ENCODE results near the gene CAPN12.

Gene CAPN12

GRCh38 chr19:38715555-38715954, 28.7 kb downstream of the CAPN12 start:
- no peak for DNase-seq (ENCODE audit: low read depth in 1 of 2, low spot score in 1 of 2)
- no peaks in the 10 kb centered on the region for H3K27me3 ChIP-seq (ENCODE audit: insufficient read depth, poor library complexity, severe bottlenecking)
- no peak overlapping the region for H3K4me3 ChIP-seq (replicated peaks; ENCODE audit: insufficient read depth, low read length)
- H3K27ac ChIP-seq (replicated peaks), result no peak overlapping the region
- no peak for TF ChIP-seq REST (IDR thresholded peaks at IDR 0.05; ENCODE audit: insufficient replicate concordance, low read depth)
- TF ChIP-seq SPI1 (IDR thresholded peaks at IDR 0.05; ENCODE audit: borderline replicate concordance, low read depth), result no peak
- no peak for TF ChIP-seq GABPA (IDR thresholded peaks at IDR 0.05; ENCODE audit: low read depth)
- no peak for TF ChIP-seq POLR2AphosphoS5 (IDR thresholded peaks at IDR 0.05; ENCODE audit: low read depth)
- TF ChIP-seq CTCF (IDR thresholded peaks at IDR 0.05; ENCODE audit: insufficient read depth, low read length), result no peak

- no peak overlapping the region for H3K27ac ChIP-seq (replicated peaks)
- no peak overlapping the region for H3K4me3 ChIP-seq (replicated peaks; ENCODE audit: insufficient read depth, low read length)
- TF ChIP-seq REST (IDR thresholded peaks at IDR 0.05; ENCODE audit: insufficient replicate concordance, low read depth) (no peak), SPI1 (IDR thresholded peaks at IDR 0.05; ENCODE audit: borderline replicate concordance, low read depth) (no peak), GABPA (IDR thresholded peaks at IDR 0.05; ENCODE audit: low read depth) (no peak), POLR2AphosphoS5 (IDR thresholded peaks at IDR 0.05; ENCODE audit: low read depth) (no peak), CTCF (IDR thresholded peaks at IDR 0.05; ENCODE audit: insufficient read depth, low read length) (no peak)
- no peak for DNase-seq (ENCODE audit: low read depth in 1 of 2, low spot score in 1 of 2)
- no peaks in the 10 kb centered on the region for H3K27me3 ChIP-seq (ENCODE audit: insufficient read depth, poor library complexity, severe bottlenecking)
These were observed 29.9 kb downstream of the CAPN12 start for GRCh38 chr19:38714354-38714778.

GRCh38 chr19:38713865-38714264, 30.4 kb downstream of the CAPN12 start:
- Histone ChIP-seq H3K4me3 (replicated peaks; ENCODE audit: insufficient read depth, low read length) (no peak overlapping the region), H3K27me3 (ENCODE audit: insufficient read depth, poor library complexity, severe bottlenecking) (no peaks in the 10 kb centered on the region), H3K27ac (replicated peaks) (no peak overlapping the region)
- no peak for DNase-seq (ENCODE audit: low read depth in 1 of 2, low spot score in 1 of 2)
- TF ChIP-seq POLR2AphosphoS5 (IDR thresholded peaks at IDR 0.05; ENCODE audit: low read depth) (no peak), REST (IDR thresholded peaks at IDR 0.05; ENCODE audit: insufficient replicate concordance, low read depth) (no peak)

- Histone ChIP-seq H3K27ac (replicated peaks) (no peak overlapping the region), H3K4me3 (replicated peaks; ENCODE audit: insufficient read depth, low read length) (no peak overlapping the region), H3K27me3 (ENCODE audit: insufficient read depth, poor library complexity, severe bottlenecking) (no peaks in the 10 kb centered on the region)
- DNase-seq (ENCODE audit: low read depth in 1 of 2, low spot score in 1 of 2), result no peak
- TF ChIP-seq POLR2AphosphoS5 (IDR thresholded peaks at IDR 0.05; ENCODE audit: low read depth) (no peak), REST (IDR thresholded peaks at IDR 0.05; ENCODE audit: insufficient replicate concordance, low read depth) (no peak), GABPA (IDR thresholded peaks at IDR 0.05; ENCODE audit: low read depth) (no peak), SPI1 (IDR thresholded peaks at IDR 0.05; ENCODE audit: borderline replicate concordance, low read depth) (no peak), CTCF (IDR thresholded peaks at IDR 0.05; ENCODE audit: insufficient read depth, low read length) (no peak)
These were observed 31.0 kb downstream of the CAPN12 start for GRCh38 chr19:38713227-38713649.

Data from HL-60 (cell line).